GM06990 (cell line): ENCODE measurements around the gene SLC25A2.
"Not testable (repeated sequence)": the region's sequence is repeated elsewhere in the genome, so short reads cannot be mapped to it uniquely, and the experiment has no call there.

Experiments used
- DNase-seq: peaks from one replicate; pipeline ENCODE4 v3.0.0-alpha.2; 2011; ENCODE audit not compliant: insufficient read length; ENCODE audit errors: extremely low read depth
- H3K27me3 ChIP-seq: replicated peaks from 2 replicates; pipeline ENCODE4 v1.6.0; 2011; ENCODE audit warnings: low read length; ENCODE audit not compliant: control insufficient read depth, insufficient read depth
- H3K36me3 ChIP-seq: 2 replicates; pipeline ENCODE4 v1.5.1; 2011; ENCODE audit warnings: low read length; ENCODE audit not compliant: control insufficient read depth, insufficient read depth
- H3K4me3 ChIP-seq: replicated peaks from 2 replicates; pipeline ENCODE4 v1.5.1; 2011; ENCODE audit warnings: low read depth, mild to moderate bottlenecking, control low read depth, low read length
- CTCF ChIP-seq: IDR thresholded peaks from 2 replicates; pipeline ENCODE4 v1.5.1; 2011; ENCODE audit warnings: low read length, control low read depth, mild to moderate bottlenecking, inconsistent platforms; ENCODE audit not compliant: insufficient read depth, poor library complexity, severe bottlenecking

Gene SLC25A2

DNA sequence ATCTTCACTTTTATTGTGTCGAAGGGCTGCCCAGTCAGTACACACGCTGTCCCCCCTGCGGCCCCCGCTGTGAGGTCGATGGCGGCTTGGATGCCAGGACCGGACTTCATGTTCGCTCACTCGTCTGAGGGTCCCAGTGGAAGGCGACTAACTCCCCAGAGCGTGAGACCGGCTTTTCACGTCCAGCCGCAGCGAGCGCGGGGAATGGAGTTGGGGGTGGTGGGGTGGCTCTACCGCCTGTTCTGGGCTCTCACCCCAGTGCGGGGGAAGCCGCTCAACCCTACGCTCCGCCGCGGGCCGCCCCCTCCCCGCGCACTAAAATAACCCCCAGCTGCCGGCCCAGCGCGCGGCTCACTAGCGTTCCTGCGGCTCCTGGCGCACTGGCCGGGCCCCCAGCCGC, at the start of gene SLC25A2:
Gene SLC25A2, minus strand, starts transcription at position 294 of the 400 bp plus-strand sequence. Its CDS starts 184 bp downstream, at position 110.
- no peaks in the 10 kb centered on the region for H3K27me3 ChIP-seq
- no peak for TF ChIP-seq CTCF
- H3K36me3 ChIP-seq: no peaks in the 10 kb centered on the region; the same call in 1 of the 2 replicates
- DNase-seq: no peak
- no peak within 1 kb of the TSS for H3K4me3 ChIP-seq

- Histone ChIP-seq H3K4me3 (no peak overlapping the region), H3K36me3 (no peaks in the 10 kb centered on the region), H3K27me3 (no peaks in the 10 kb centered on the region)
- DNase-seq: no peak
- TF ChIP-seq CTCF: no peak
Observed at GRCh38 chr5:141351591-141351990, 47.7 kb upstream of the SLC25A2 start.

GRCh38 chr5:141349917-141350619, 46.2 kb upstream of the SLC25A2 start, which contains the start of gene PCDHGB1:
PCDHGB1 (plus strand) TSS chr5:141350099; CDS start chr5:141350261, 162 bp downstream.
- TF ChIP-seq CTCF: peak; percentile 72
- peak within 1 kb of the TSS; percentile 58 for H3K4me3 ChIP-seq
- H3K36me3 ChIP-seq: no peaks in the 10 kb centered on the region
- no peak for DNase-seq
- no peaks in the 10 kb centered on the region for H3K27me3 ChIP-seq

DNA sequence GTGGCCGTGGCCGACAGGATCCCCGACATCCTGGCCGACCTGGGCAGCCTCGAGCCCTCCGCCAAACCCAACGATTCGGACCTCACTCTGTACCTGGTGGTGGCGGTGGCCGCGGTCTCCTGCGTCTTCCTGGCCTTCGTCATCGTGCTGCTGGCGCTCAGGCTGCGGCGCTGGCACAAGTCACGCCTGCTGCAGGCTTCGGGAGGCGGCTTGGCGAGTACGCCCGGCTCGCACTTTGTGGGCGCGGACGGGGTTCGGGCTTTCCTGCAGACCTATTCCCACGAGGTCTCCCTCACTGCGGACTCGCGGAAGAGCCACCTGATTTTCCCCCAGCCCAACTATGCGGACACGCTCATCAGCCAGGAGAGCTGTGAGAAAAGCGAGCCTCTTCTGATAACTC, 42.2 kb upstream of the SLC25A2 start:
- not testable (repeated sequence) for DNase-seq, H3K4me3 ChIP-seq, H3K27me3 ChIP-seq, H3K36me3 ChIP-seq

GRCh38 chr5:141345327-141345726, 41.5 kb upstream of the SLC25A2 start:
- Histone ChIP-seq H3K27me3 (no peaks in the 10 kb centered on the region), H3K4me3 (no peak overlapping the region), H3K36me3 (no peaks in the 10 kb centered on the region)
- no peak for DNase-seq
- TF ChIP-seq CTCF: no peak

GRCh38 chr5:141343953-141344463, 40.2 kb upstream of the SLC25A2 start:
- H3K4me3 ChIP-seq: no peak overlapping the region
- TF ChIP-seq CTCF: no peak
- no peak for DNase-seq
- H3K27me3 ChIP-seq: no peaks in the 10 kb centered on the region
- no peaks in the 10 kb centered on the region for H3K36me3 ChIP-seq
